Nucleus accumbens (tissue), 56 donors: ENCODE measurements around the gene CARS1.

Experiments used
- DNase-seq, 56 donors: peaks; one replicate each; lab custom pipeline; 2025; lab: John Stamatoyannopoulos, UW

CARS1 gene

GRCh38 chr11:2995893-2996554 is 61.2 kb downstream of the CARS1 start:
- no peak for DNase-seq

GRCh38 chr11:2995031-2995561 is 62.1 kb downstream of the CARS1 start:
- DNase-seq: no peak

- DNase-seq: no peak
These were observed 62.9 kb downstream of the CARS1 start for GRCh38 chr11:2994336-2994730.

GRCh38 chr11:2992997-2993325 is 64.3 kb downstream of the CARS1 start:
- DNase-seq: no peak

- DNase-seq: peak in 55 of 56 donors; percentile 57 to 98 (median 92)
These were observed 64.8 kb downstream of the CARS1 start, which contains the start of gene NAP1L4 for GRCh38 chr11:2992234-2992996. Gene NAP1L4 (minus strand): TSS chr11:2992329. CDS start chr11:2979220, 13,109 bp downstream.

GRCh38 chr11:2991452-2992233 is 65.6 kb downstream of the CARS1 start:
- peak in 16 of 56 donors; percentile 44 to 86 (median 62) for DNase-seq

GRCh38 chr11:2990617-2991451 is 66.4 kb downstream of the CARS1 start:
- DNase-seq: no peak

GRCh38 chr11:2989551-2989950 is 67.7 kb downstream of the CARS1 start:
- DNase-seq: no peak

- no peak for DNase-seq
These were observed 68.2 kb downstream of the CARS1 start for GRCh38 chr11:2989006-2989405.

- DNase-seq: no peak
These were observed 69.1 kb downstream of the CARS1 start for GRCh38 chr11:2987881-2988861.

- DNase-seq: no peak
These were observed 73.3 kb downstream of the CARS1 start for GRCh38 chr11:2983908-2984307.

GRCh38 chr11:2982214-2982613 is 75.0 kb downstream of the CARS1 start:
- DNase-seq: no peak

- DNase-seq: no peak
These were observed 76.1 kb downstream of the CARS1 start for GRCh38 chr11:2981130-2981529.

GRCh38 chr11:2980168-2980840 is 76.9 kb downstream of the CARS1 start:
- no peak for DNase-seq

GRCh38 chr11:2977113-2977512 is 80.1 kb downstream of the CARS1 start:
- DNase-seq: no peak

- no peak for DNase-seq
These were observed 80.7 kb downstream of the CARS1 start for GRCh38 chr11:2976294-2977063.

- DNase-seq: peak in 30 of 56 donors; percentile 5 to 61 (median 30)
These were observed 81.6 kb downstream of the CARS1 start for GRCh38 chr11:2975594-2975993.

GRCh38 chr11:2974272-2974671 is 83.0 kb downstream of the CARS1 start:
- DNase-seq: no peak
